Measurements from ENCODE around the gene TUT4. TPM values are rescaled to one million over a fixed set of nuclear protein-coding genes. Genes with fewer than 3 reads are reported as not detected.

Gene TUT4
- total and polyA plus RNA-seq, 2 of the 4 experiments (the other 2 are of a cell fraction) = 10.9 to 40.0 TPM

DNA sequence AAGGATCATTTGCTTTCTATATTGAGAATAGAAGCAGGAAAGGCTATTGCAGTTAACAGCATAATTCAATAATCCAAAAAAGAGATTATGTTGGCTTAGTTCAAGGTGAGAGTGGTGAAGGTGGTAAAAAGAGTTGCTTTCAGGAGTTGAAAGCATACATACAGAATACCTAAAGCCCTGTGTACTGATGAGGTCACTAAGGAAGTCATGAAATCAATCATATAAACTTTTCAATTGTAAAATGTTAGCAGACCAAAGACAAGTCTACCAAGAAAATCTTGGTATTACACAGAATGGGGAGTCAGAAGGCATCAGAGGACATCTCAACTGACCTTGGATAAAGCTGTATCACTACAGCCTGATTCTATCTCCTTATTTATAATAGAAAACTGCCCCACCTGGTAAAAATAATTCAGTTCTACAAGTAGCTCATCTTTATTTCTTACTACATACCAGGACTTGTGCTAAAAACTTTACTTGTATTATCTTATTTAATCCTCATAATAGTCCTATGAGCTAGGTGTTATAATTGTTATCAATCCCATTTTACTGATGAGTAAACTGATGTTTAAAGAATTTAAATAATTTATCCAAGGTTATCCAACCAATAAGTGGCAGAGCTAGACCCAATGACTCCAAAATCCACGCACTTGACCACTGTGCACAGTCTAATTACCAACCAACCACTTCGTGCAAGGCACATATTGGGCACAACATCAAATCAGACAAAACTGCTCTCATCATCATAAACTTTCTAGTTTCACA is 40.9 kb downstream of the TUT4 start:
- intact Hi-C loops (cut with micrococcal nuclease) = no loop called here
- no TSS peak for BruUV-seq (replicated peaks)
- in situ Hi-C loops (cut with MboI; ENCODE audit: low sequenced_read_pairs) = no loop called here

More for the DNA sequence above, 40.9 kb downstream of the TUT4 start:
- Histone ChIP-seq H3K4ac (ENCODE audit: low read depth, low read length) (no peak overlapping the region), H3K18ac (ENCODE audit: low read depth, low read length) (no peak overlapping the region), H3K27me3 (ENCODE audit: control insufficient read depth, insufficient read depth, low read length) (no peaks in the 10 kb centered on the region), H2AFZ (replicated peaks; ENCODE audit: low read length, poor library complexity) (no peak overlapping the region), H3K36me3 (ENCODE audit: control insufficient read depth, insufficient read depth, low read length) (peaks cover 7% of the 10 kb centered on the region), H3K4me3 (ENCODE audit: insufficient read depth, low read depth, low read length) (no peak overlapping the region), H3K56ac (ENCODE audit: extremely low read depth, insufficient read depth, low read length) (no peak overlapping the region), H3K9me1 (ENCODE audit: insufficient read depth, low read length) (0 out of 2 replicates have a peak, but pooled peaks cover 4% of the 10 kb centered on the region), H3K4me2 (ENCODE audit: low read depth, low read length) (no peak overlapping the region), H3K27ac (ENCODE audit: insufficient read depth, low read length) (no peak overlapping the region), H3K14ac (replicated peaks; ENCODE audit: low read depth, low read length) (no peak overlapping the region), H3K23ac (ENCODE audit: low read depth, low read length) (no peak overlapping the region), H2AK9ac (replicated peaks; ENCODE audit: low read depth, low read length, poor library complexity) (no peak overlapping the region), H3K9me3 (ENCODE audit: control insufficient read depth, insufficient read depth, low read length) (no peaks in the 10 kb centered on the region), H2AK5ac (ENCODE audit: low read depth, low read length) (no peak overlapping the region), H4K20me1 (ENCODE audit: insufficient read depth, low read length) (no peaks in the 10 kb centered on the region), H4K5ac (ENCODE audit: low read depth, low read length) (no peak overlapping the region), H2BK5ac (ENCODE audit: low read depth, low read length, poor library complexity, severe bottlenecking) (no peak overlapping the region), H2BK20ac (ENCODE audit: low read depth, low read length) (no peak overlapping the region), H2BK15ac (ENCODE audit: low read depth, low read length) (no peak overlapping the region), H4K91ac (ENCODE audit: insufficient read depth, low read depth, low read length) (no peak overlapping the region), H3K9ac (ENCODE audit: low read depth, low read length) (no peak overlapping the region), H3K79me1 (ENCODE audit: low read depth in 1 of 2, low read length in 2 of 2) (peaks cover 0 to 2% of the 10 kb centered on the region in 2 experiments; a peak in 1 of 4 replicates), H3K4me1 (ENCODE audit: control insufficient read depth, insufficient read depth, low read length) (no peaks in the 10 kb centered on the region), H4K8ac (ENCODE audit: low read depth in 2 of 2, low read length in 2 of 2) (no peak overlapping the region), H2BK120ac (ENCODE audit: low read depth, low read length) (no peak overlapping the region)
- dilution Hi-C loops (cut with HindIII; ENCODE audit: low sequenced_read_pairs, unreplicated experiment) = no loop called here
- ChIA-PET CTCF (no interaction called here), POLR2A (ENCODE audit: unreplicated experiment) (interaction anchor here (0.5 kb wide), 1 partner anchor 568 kb away, joined by 8 read pairs; no protein-coding TSS in a partner anchor)
- TF ChIP-seq MAFK (IDR thresholded peaks at IDR 0.05; ENCODE audit: low read depth, low read length) (no peak), MXI1 (IDR thresholded peaks at IDR 0.05; ENCODE audit: borderline replicate concordance, low read depth, low read length) (no peak), MAZ (IDR thresholded peaks at IDR 0.05; ENCODE audit: borderline replicate concordance, low read depth, low read length) (no peak), SMC3 (IDR thresholded peaks at IDR 0.05; ENCODE audit: low read depth, low read length) (no peak), CHD1 (IDR thresholded peaks at IDR 0.05; ENCODE audit: low read depth, low read length) (no peak), FOS (IDR thresholded peaks at IDR 0.05; ENCODE audit: low read depth, low read length) (no peak), RAD21 (IDR thresholded peaks at IDR 0.05; ENCODE audit: low read length) (no peak)
- TF ChIP-seq, protein P1, sequence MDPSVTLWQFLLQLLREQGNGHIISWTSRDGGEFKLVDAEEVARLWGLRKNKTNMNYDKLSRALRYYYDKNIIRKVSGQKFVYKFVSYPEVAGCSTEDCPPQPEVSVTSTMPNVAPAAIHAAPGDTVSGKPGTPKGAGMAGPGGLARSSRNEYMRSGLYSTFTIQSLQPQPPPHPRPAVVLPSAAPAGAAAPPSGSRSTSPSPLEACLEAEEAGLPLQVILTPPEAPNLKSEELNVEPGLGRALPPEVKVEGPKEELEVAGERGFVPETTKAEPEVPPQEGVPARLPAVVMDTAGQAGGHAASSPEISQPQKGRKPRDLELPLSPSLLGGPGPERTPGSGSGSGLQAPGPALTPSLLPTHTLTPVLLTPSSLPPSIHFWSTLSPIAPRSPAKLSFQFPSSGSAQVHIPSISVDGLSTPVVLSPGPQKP (IDR thresholded peaks at IDR 0.05; ENCODE audit: borderline replicate concordance, low read depth, low read length) = no peak
- ATAC-seq (ENCODE audit: low read depth) = no peak
- WGBS, 2 experiments (ENCODE audit: extremely low coverage in 2 of 2, insufficient read length in 1 of 2) = no CpG with 5 or more reads among the region's 2 CpGs
- DNase-seq = no peak
